Astrocyte of the cerebellum (primary cell): Measurements from ENCODE around the gene DGKI.

Source experiments
- DNase-seq: peaks from one replicate; pipeline ENCODE4 v3.0.0-alpha.2; 2011; ENCODE audit warnings: low read depth
- H3K4me3 ChIP-seq: 2 replicates; pipeline ENCODE4 v1.5.1; 2011; ENCODE audit warnings: mild to moderate bottlenecking, low read depth, low read length, moderate library complexity
- in situ Hi-C: cut with HindIII; loops from 2 replicates; pipeline ENCODE4 v1.10.0; 2017; ENCODE audit warnings: low sequenced_read_pairs
- TF ChIP-seq, protein P1 (sequence below): IDR thresholded peaks from 2 replicates; pipeline ENCODE4 v1.5.1; 2012; ENCODE audit warnings: low read length, low read depth, moderate library complexity, mild to moderate bottlenecking; ENCODE audit errors: missing control alignments

DGKI gene

DNA sequence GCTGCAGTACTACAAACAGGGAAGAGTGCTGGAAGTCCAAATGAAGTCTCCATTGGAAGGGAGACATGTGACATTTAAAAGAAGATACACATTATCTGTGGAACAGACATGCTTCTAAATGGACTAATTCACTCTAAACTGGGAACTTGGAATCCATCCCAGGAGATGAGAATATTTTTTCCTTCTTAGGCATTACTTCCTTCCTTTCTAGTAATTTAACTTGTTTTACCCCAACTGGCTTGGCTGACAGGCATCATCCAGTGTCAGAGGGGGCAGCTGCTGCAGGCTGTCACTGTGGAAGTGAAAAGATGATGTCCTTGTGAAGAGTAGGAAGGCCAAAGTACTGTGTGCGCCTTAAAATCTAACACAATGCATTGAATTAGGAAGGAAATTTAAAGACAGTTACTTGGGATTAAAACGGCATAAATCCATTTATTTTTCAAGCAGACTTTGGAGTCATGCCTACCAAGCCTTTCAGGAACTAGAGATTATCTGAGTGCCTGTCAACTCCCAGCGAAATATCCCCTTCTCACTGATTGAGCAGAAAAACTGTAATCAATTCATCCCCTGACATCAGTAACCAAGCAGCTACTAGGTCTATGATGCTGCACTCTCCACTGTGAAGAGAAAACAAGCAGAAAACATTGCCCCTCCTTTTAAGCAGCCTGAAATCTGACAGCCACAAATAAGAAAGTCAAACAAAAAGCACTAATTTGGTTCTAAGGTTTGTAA, 161.2 kb downstream of the DGKI start:
- in situ Hi-C loops: no loop called here
- no peak for DNase-seq
- H3K4me3 ChIP-seq: no peak overlapping the region
- TF ChIP-seq, protein P1, sequence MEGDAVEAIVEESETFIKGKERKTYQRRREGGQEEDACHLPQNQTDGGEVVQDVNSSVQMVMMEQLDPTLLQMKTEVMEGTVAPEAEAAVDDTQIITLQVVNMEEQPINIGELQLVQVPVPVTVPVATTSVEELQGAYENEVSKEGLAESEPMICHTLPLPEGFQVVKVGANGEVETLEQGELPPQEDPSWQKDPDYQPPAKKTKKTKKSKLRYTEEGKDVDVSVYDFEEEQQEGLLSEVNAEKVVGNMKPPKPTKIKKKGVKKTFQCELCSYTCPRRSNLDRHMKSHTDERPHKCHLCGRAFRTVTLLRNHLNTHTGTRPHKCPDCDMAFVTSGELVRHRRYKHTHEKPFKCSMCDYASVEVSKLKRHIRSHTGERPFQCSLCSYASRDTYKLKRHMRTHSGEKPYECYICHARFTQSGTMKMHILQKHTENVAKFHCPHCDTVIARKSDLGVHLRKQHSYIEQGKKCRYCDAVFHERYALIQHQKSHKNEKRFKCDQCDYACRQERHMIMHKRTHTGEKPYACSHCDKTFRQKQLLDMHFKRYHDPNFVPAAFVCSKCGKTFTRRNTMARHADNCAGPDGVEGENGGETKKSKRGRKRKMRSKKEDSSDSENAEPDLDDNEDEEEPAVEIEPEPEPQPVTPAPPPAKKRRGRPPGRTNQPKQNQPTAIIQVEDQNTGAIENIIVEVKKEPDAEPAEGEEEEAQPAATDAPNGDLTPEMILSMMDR: no peak

GRCh38 chr7:137684776-137685175, 162.0 kb downstream of the DGKI start:
- TF ChIP-seq, protein P1: no peak
- DNase-seq: no peak
- H3K4me3 ChIP-seq: no peak overlapping the region
- in situ Hi-C loops: no loop called here

DNA sequence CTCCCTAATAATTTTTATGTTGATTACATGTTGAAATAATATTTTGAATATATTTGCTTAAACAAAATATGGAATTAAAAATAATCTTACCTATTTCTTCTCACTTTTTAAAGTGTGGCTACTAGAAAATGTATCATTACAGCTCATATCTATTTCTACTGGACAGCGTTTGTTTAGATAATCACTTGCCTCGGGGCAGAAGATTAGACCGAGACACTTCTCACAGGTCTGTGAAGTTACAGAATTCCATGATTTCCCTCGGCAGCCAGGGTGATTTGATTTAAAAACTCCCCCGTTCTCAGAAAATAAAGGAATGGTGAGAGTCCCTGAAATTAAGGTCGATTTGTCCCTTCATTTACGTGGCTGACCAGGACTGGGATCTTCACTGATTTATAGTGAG, 162.5 kb downstream of the DGKI start:
- TF ChIP-seq, protein P1: no peak
- no peak overlapping the region for H3K4me3 ChIP-seq
- no peak for DNase-seq
- in situ Hi-C loops: no loop called here

- no peak overlapping the region for H3K4me3 ChIP-seq
- TF ChIP-seq, protein P1: no peak
- in situ Hi-C loops: no loop called here
- DNase-seq: no peak
These were observed 164.2 kb downstream of the DGKI start for GRCh38 chr7:137682596-137682995.

GRCh38 chr7:137681657-137682562, 164.9 kb downstream of the DGKI start:
- no peak overlapping the region for H3K4me3 ChIP-seq
- in situ Hi-C loops: no loop called here
- peak; percentile 48 for DNase-seq
- TF ChIP-seq, protein P1: no peak

GRCh38 chr7:137674551-137675409, 172.0 kb downstream of the DGKI start:
- in situ Hi-C loops: no loop called here
- TF ChIP-seq, protein P1: no peak
- no peak overlapping the region for H3K4me3 ChIP-seq
- no peak for DNase-seq
